Stimulated activated naive B cell treated with anti-CD40 and anti-IgM and Interleukin-4, amounts not matched to agents 10 μg/mL and 1 μg/mL and 100 μg/mL, for 72 hours (primary cell): ENCODE results near the gene PDGFRA.
A peak's percentile ranks its signal among the peaks of the same experiment; 100 is the strongest.
"Not testable (repeated sequence)": the region's sequence is repeated elsewhere in the genome, so short reads cannot be mapped to it uniquely, and the experiment has no call there.

ENCODE experiments used
- ATAC-seq, 2 donors: fragments of 150-1000 bp; cut with Tn5 transposase; replicated peaks; 2 replicates each; pipeline ENCODE4 v1.10.0; 2021; ENCODE audit warnings: moderate library complexity in 1 of 2
- DNase-seq: peaks from one replicate; pipeline ENCODE4 v3.0.0; 2021
- H3K27ac Mint-ChIP-seq: one replicate; pipeline ENCODE4 v1.8.0; 2022; ENCODE audit warnings: mild to moderate bottlenecking, mixed read lengths
- H3K27me3 Mint-ChIP-seq, 2 donors: one replicate each; pipeline ENCODE4 v1.8.0; 2022; ENCODE audit warnings: mixed read lengths in 2 of 2
- H3K36me3 Mint-ChIP-seq, 2 donors: one replicate each; pipeline ENCODE4 v1.8.0; 2022; ENCODE audit warnings: mixed read lengths in 2 of 2, mild to moderate bottlenecking in 1 of 2
- H3K4me1 Mint-ChIP-seq, 2 donors: one replicate each; pipeline ENCODE4 v1.8.0; 2022; ENCODE audit warnings: mixed read lengths in 2 of 2, mild to moderate bottlenecking in 1 of 2
- H3K4me3 Mint-ChIP-seq, 2 donors: one replicate each; pipeline ENCODE4 v1.8.0; 2022; ENCODE audit warnings: mild to moderate bottlenecking in 2 of 2, mixed read lengths in 2 of 2, moderate library complexity in 1 of 2
- H3K9me3 Mint-ChIP-seq, 2 donors: one replicate each; pipeline ENCODE4 v1.8.0; 2022; ENCODE audit warnings: mixed read lengths in 2 of 2, mild to moderate bottlenecking in 1 of 2

The PDGFRA gene

DNA sequence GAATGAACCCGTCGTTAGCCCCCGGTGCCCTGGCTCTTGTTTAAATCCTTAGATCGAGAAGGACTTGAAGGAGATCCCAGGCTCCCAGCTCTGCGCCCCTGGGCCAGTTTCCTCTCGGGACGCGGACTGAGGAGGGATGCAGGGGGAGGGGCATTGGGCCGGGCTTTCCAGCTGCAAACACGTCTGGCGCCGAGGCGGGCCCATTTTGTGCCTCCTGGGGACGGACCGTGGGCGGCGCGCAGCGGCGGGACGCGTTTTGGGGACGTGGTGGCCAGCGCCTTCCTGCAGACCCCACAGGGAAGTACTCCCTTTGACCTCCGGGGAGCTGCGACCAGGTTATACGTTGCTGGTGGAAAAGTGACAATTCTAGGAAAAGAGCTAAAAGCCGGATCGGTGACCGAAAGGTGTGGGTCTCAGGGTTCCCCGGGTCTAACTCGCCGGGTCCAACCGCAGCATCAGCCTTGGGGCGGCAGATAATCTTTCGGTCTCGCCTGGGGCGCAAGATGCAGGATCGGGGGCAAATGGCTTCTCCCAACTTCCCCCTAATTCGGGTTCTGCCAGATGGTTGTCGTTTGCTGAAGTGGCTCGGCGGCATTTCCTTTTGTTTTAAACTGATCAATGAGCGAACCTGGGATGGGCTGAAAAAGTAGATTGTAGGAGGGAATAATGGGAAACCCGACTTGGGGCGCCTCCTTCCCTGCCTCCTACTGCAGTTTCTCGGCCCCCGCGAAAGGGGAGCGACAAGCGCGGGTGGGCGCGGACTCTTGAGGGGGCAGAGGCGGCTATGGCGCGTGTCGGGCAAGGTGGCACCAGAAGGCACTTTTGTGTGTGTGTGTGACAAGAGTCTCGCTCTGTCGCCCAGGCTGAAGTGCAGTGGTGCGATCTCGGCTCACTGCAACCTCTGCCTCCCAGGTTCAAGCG is 2.9 kb downstream of the PDGFRA start:
- H3K9me3 Mint-ChIP-seq: no peaks in the 10 kb centered on the region
- peak overlapping the region; percentile 88 for H3K27ac Mint-ChIP-seq
- DNase-seq: no peak
- peaks cover 32 to 73% of the 10 kb centered on the region in 2 donors for H3K4me1 Mint-ChIP-seq
- no peak for ATAC-seq
- peak overlapping the region; percentile 71 to 86 for H3K4me3 Mint-ChIP-seq
- H3K36me3 Mint-ChIP-seq: no peaks in the 10 kb centered on the region
- H3K27me3 Mint-ChIP-seq: peaks cover 68 to 96% of the 10 kb centered on the region in 2 donors

DNA sequence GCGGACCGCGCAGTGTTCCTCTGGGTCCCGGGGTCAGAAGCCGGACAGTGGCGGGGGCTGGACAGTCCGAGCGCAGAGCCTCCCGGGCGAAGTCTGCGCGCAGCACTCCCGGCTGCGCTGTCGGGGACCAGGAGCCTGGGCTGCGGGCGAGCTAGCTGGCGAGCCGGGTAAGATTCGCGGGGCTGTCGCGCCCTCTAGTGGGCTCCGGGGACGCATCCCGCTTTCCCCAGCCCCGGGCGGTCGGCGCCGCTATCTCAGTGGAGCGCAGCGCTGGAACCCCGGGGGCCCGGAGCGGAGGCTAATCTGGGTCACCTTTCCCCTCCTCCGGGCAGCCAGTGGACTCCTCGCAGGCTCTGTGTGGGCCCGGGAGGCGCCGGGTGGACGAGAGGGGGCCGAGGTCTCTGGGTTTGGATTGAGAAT is 4.2 kb downstream of the PDGFRA start:
- peak overlapping the region; percentile 76 to 86 for H3K4me3 Mint-ChIP-seq
- H3K27ac Mint-ChIP-seq: peak overlapping the region; percentile 81
- H3K4me1 Mint-ChIP-seq: peaks cover 25 to 60% of the 10 kb centered on the region in 2 donors
- ATAC-seq (peak; percentile 88 to 93), DNase-seq (peak; percentile 73)
- no peaks in the 10 kb centered on the region for H3K36me3 Mint-ChIP-seq
- H3K9me3 Mint-ChIP-seq: no peaks in the 10 kb centered on the region
- peaks cover 66 to 90% of the 10 kb centered on the region in 2 donors for H3K27me3 Mint-ChIP-seq

DNA sequence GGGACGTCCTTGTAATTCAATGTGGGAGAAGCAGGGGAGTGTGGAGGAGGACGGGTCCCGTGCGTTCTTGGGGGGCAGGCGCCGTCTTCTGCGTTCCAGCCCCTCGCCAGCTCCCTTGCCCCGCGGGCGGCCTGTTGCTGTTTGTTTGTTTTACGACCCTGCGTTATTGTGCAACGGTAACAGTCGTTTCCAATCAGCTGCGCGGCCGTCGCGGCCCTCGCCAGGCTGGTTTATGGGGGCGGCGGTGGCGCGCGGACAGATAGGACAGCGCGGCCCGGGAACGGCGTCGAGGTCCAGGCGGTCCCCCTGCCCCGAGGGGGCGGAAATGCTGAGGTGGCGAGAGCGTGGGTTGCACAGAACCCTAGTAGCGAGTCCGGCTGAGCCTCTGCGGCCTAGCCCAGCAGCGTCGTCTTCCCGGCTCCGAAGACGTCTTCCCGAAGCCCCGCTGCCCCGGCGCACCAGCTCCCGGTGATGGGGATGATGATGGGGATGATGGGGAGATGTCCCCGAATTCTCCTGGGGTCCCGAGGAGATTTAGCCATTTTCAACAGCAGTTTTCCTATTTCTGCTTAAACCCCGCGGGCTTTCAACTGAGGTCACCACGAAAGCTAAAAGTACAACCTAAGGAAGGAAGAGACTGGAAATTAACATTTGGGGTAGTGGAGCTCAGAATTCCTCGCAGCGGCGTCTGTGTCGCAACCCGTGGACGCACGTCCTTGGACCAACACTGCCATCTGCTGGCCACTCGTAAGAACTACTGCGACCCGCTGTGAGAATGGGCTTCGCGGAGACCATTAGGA is 4.8 kb downstream of the PDGFRA start:
- Mint-ChIP-seq H3K4me1 (peaks cover 21 to 54% of the 10 kb centered on the region in 2 donors), H3K27ac (peak overlapping the region; percentile 81), H3K36me3 (no peaks in the 10 kb centered on the region), H3K4me3 (peak overlapping the region; percentile 76 to 86), H3K27me3 (peaks cover 64 to 84% of the 10 kb centered on the region in 2 donors), H3K9me3 (no peaks in the 10 kb centered on the region)
- DNase-seq: no peak
- peak; percentile 62 to 71 for ATAC-seq

DNA sequence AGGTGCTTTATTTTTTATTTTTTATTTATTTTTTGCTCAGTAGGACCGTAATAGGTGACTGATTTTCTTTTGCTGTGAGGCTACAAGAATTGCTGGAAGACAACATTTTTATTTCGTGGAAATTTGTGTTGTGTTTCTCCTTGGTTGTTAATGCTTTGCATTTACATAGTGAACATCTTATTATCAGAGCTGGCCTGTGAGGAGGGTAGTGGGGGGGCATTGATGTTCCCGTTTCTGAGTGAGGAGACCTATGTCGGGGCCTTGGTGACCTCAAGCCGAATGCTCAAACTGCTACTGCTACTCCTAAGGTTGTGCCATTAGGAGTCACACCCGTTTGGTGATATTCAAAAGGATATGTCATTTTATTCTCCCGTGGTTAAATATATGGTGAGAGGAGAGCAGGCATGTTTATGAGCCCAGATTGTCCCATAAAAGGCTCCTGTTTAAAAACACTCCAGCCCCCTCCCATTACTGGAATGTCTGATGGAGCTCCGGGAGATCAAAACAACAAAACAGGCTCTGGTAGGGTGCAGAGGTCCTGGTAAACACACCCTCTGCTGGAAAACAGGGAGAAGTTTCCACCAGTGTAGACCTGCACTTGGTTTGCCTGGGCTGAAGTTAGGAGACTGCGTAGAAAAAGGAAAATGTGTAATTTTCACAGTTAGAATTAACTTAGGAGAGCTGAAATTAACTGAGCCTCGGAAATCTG is 5.6 kb downstream of the PDGFRA start:
- no peak overlapping the region for H3K4me3 Mint-ChIP-seq
- no peaks in the 10 kb centered on the region for H3K9me3 Mint-ChIP-seq
- no peak overlapping the region for H3K27ac Mint-ChIP-seq
- peaks cover 56 to 76% of the 10 kb centered on the region in 2 donors for H3K27me3 Mint-ChIP-seq
- no peaks in the 10 kb centered on the region for H3K36me3 Mint-ChIP-seq
- DNase-seq: no peak
- H3K4me1 Mint-ChIP-seq: peaks cover 18 to 47% of the 10 kb centered on the region in 2 donors
- ATAC-seq: no peak

DNA sequence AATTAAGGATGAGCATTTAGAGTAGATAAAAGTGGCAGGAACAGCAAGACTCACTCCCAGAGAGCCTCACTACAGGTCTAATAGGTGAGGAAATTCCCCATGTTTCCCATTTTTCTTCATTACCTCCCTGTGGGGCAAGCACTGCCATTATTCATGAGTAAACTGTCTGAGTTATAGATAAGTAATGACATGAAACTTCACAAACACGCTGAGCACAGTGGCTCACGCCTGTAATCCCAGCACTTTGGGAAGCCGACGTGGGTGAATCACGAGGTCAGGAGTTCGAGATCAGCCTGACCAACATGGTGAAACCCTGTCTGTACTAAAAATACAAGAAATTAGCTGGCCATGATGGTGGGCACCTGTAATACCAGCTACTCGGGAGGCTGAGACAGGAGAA is 7.2 kb downstream of the PDGFRA start:
- Mint-ChIP-seq H3K4me1 (peaks cover 13 to 30% of the 10 kb centered on the region in 2 donors), H3K27me3 (peaks cover 46 to 65% of the 10 kb centered on the region in 2 donors)
- DNase-seq: not testable (repeated sequence)

DNA sequence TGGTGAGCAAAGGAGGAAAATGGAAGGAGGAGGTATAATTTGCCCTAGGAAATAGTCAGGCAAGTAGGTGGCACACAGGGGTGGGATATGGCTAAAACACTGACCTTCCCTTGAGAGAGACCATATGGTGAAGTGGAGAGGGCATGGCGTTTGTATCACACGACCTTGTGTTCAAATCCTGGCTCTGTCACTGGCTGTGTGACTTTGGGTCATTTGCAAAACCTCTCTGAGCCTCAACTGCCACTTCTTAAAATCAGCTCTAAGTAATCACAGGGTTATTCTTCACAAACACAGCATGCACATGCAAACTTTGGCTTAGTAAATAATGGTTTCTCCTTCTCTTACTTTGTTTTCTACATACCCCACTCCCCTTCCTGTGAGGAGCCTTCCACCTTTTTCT is 8.7 kb downstream of the PDGFRA start:
- Mint-ChIP-seq H3K36me3 (no peaks in the 10 kb centered on the region), H3K4me1 (peaks cover 5 to 17% of the 10 kb centered on the region in 2 donors), H3K27me3 (peaks cover 34 to 51% of the 10 kb centered on the region in 2 donors), H3K27ac (no peak overlapping the region), H3K9me3 (peaks cover 0 to 2% of the 10 kb centered on the region in 2 donors), H3K4me3 (no peak overlapping the region)
- ATAC-seq (no peak), DNase-seq (no peak)

More for the DNA sequence above, 7.2 kb downstream of the PDGFRA start:
- ATAC-seq, H3K27ac Mint-ChIP-seq, H3K36me3 Mint-ChIP-seq, H3K9me3 Mint-ChIP-seq, H3K4me3 Mint-ChIP-seq: not testable (repeated sequence)

DNA sequence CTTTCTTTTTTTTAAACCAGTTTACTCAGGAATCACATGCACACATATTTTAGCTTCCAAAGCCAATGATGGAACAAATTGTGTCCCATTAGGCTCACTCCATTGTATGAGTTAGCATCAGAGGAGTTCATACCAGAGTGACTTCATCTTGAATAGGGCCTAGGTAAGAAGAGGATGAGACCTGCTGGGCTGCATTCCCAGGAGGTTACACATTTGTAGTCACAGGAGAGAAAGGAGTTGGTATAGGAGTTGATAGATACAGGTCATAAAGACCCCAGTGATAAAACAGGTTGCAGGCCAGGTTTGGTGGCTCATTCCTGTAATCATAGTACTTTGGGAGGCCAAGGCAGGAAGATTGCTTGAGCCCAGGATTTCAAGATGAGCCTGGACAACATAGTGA is 9.3 kb downstream of the PDGFRA start:
- no peak overlapping the region for H3K4me3 Mint-ChIP-seq
- DNase-seq (no peak), ATAC-seq (no peak)
- H3K27me3 Mint-ChIP-seq: peaks cover 38 to 49% of the 10 kb centered on the region in 2 donors
- no peak overlapping the region for H3K27ac Mint-ChIP-seq
- peaks cover 4 to 10% of the 10 kb centered on the region in 2 donors for H3K4me1 Mint-ChIP-seq
- peaks cover 0 to 4% of the 10 kb centered on the region in 2 donors for H3K9me3 Mint-ChIP-seq
- H3K36me3 Mint-ChIP-seq: no peaks in the 10 kb centered on the region

DNA sequence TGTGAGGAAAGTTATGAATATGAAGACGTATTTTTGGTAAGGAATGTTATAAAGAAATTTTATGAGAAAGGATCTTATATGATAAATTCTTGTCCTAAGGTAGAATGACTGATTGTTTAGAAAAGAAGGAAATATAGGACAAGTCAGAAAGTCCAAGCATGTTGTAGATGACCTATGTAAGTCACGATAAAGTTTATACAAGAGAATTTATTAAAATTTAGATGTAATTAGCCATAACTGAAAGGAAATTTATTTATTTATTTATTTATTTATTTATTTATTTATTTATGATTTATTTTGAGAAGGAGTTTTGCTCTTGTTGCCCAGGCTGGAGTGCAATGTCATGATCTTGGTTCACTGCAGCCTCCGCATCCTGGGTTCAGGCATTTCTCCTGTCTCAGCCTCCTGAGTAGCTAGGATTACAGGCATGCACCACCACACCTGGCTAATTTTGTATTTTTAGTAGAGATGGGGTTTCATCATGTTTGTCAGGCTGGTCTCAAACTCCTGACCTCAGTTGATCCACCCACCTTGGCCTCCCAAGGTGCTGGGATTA is 12.3 kb downstream of the PDGFRA start:
- H3K9me3 Mint-ChIP-seq, H3K4me1 Mint-ChIP-seq, H3K36me3 Mint-ChIP-seq, ATAC-seq, H3K4me3 Mint-ChIP-seq, DNase-seq, H3K27ac Mint-ChIP-seq: not testable (repeated sequence)
- peaks cover 30 to 33% of the 10 kb centered on the region in 2 donors for H3K27me3 Mint-ChIP-seq

DNA sequence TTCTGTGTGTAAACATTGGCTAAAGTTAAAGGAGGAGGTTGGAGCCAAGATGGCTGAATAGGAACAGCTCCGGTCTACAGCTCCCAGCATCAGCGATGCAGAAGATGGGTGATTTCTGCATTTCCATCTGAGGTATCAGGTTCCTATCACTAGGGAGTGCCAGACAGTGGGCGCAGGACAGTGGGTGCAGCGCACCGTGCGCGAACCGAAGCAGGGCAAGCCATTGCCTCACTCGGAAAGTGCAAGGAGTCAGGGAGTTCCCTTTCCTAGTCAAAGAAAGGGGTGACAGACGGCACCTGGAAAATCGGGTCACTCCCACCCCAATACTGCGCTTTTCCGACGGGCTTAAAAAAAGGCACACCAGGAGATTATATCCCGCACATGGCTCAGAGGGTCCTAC is 14.4 kb downstream of the PDGFRA start:
- ATAC-seq: not testable (repeated sequence)
- H3K27me3 Mint-ChIP-seq: peaks cover 11 to 20% of the 10 kb centered on the region in 2 donors

DNA sequence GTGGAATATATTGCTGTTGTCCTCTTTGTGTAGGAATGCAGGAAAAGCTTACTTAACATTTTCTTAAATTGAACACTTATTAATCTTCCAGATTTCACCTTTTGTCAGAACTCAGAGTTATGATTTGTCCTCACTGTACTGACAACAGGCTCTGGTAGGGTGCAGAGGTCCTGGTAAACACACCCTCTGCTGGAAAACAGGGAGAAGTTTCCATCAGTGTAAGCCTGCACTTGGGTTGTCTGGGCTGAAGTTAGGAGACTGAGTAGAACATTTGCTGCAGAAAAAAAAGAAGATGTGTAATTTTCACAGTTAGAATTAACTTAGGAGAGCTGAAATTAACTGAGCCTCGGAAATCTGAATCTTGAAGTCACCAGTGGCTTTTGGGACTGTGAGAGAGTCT is 23.2 kb downstream of the PDGFRA start:
- not testable (repeated sequence) for H3K4me3 Mint-ChIP-seq, H3K4me1 Mint-ChIP-seq, DNase-seq, H3K27me3 Mint-ChIP-seq, H3K36me3 Mint-ChIP-seq, ATAC-seq, H3K27ac Mint-ChIP-seq
- peaks cover 7 to 11% of the 10 kb centered on the region in 2 donors for H3K9me3 Mint-ChIP-seq

More for the DNA sequence above, 14.4 kb downstream of the PDGFRA start:
- H3K27ac Mint-ChIP-seq, H3K9me3 Mint-ChIP-seq, DNase-seq, H3K4me1 Mint-ChIP-seq, H3K36me3 Mint-ChIP-seq, H3K4me3 Mint-ChIP-seq: not testable (repeated sequence)

DNA sequence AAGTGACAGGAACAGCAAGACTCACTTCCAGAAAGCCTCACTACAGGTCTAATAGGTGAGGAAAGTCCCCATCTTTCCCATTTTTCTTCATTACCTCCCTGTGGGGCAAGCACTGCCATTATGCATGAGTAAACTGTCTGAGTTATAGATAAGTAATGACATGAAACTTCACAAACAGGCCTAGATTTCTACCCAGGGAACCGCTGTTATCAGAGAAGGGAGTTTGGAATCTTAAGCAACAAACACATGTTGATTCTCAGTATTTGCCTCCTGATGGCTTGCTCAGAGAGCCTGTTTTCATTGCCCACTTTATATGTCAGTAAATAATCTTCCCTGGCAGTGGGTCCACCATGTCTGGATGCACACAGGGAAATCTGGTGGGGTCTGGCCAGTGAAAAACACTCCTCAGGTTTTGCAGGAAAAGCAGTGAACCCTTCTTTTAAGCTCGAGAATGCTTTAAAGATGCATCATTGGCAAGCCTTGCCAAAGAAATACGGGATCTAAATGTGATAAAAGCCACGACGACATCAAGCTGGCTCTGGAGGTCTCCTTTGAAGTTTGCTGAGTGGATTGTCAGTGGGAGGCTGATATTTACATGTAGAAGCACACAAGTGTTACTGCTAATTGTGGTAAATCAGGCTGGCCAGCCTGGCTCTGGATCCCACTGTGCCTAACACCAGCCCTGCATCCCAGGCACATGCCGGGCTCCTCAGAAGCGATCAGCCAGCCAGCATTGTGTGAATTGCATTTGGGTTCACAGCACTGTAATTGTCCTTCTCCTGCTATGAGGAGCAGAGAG is 25.2 kb downstream of the PDGFRA start:
- Mint-ChIP-seq H3K4me1 (no peaks in the 10 kb centered on the region), H3K27ac (no peak overlapping the region), H3K36me3 (no peaks in the 10 kb centered on the region), H3K9me3 (peaks cover 5 to 6% of the 10 kb centered on the region in 2 donors), H3K4me3 (no peak overlapping the region), H3K27me3 (peaks cover 0 to 5% of the 10 kb centered on the region in 2 donors)
- ATAC-seq (no peak), DNase-seq (no peak)

DNA sequence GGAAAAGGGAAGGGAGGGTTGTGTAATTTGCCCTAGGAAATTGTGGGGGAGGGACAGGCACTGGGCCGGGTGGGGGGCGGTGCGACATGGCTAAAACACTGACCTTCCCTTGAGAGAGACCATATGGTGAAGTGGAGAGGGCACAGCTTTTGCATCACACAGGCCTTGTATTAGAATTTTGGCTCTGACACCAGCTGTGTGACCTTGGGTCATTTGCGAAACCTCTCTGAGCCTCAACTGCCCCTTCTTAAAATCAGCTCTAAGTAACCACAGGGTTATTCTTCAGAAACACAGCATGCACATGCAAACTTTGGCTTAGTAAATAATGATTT is 25.8 kb downstream of the PDGFRA start:
- Mint-ChIP-seq H3K4me1 (no peaks in the 10 kb centered on the region), H3K9me3 (peaks cover 5 to 6% of the 10 kb centered on the region in 2 donors), H3K27me3 (peaks cover 4 to 5% of the 10 kb centered on the region in 2 donors), H3K36me3 (no peaks in the 10 kb centered on the region), H3K4me3 (no peak overlapping the region), H3K27ac (no peak overlapping the region)
- no peak for ATAC-seq
- no peak for DNase-seq

DNA sequence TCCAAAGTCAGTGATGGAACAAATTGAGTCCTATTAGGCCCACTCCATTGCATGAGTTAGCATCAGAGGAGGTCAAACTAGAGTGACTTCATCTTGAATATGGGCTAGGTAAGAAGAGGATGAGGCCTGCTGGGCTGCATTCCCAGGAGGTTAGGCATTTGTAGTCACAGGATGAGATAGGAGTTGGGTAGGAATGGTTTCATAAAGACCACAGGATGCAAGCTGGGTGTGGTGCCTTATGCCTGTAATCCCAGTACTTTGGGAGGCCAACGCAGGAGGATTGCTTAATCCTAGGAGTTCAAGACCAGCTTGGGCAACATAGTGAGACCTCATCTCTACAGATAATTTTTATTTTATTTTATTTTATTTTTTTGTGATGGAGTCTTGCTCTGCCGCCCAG is 26.8 kb downstream of the PDGFRA start:
- no peak overlapping the region for H3K27ac Mint-ChIP-seq
- no peak for ATAC-seq
- no peak overlapping the region for H3K4me3 Mint-ChIP-seq
- no peak for DNase-seq
- no peaks in the 10 kb centered on the region for H3K36me3 Mint-ChIP-seq
- peaks cover 5 to 6% of the 10 kb centered on the region in 2 donors for H3K9me3 Mint-ChIP-seq
- H3K4me1 Mint-ChIP-seq: no peaks in the 10 kb centered on the region
- peaks cover 4 to 10% of the 10 kb centered on the region in 2 donors for H3K27me3 Mint-ChIP-seq
